A673 (cell line): ENCODE data around the gene PLCG1.

Source experiments
- CTCF ChIP-seq: fragments of 300-800, 200-600 bp; sonication (generic); conservative IDR thresholded peaks from 2 replicates; pipeline ENCODE4 v1.5.1; 2017; ENCODE audit warnings: low read depth, mild to moderate bottlenecking, antibody characterized with exemption, low read length, moderate library complexity, mixed read lengths
- EZH2 ChIP-seq: fragments of 200-600 bp; sonication (generic); IDR thresholded peaks from 2 replicates; pipeline ENCODE4 v1.6.1; 2017; ENCODE audit warnings: borderline replicate concordance, low read depth, mild to moderate bottlenecking, mixed read lengths, antibody characterized with exemption, low read length; ENCODE audit not compliant: poor library complexity, severe bottlenecking

- no peak for TF ChIP-seq CTCF
- TF ChIP-seq EZH2 = no peak
Observed at GRCh38 chr20:41131594-41132387, 5.6 kb upstream of the PLCG1 start.
